ENCODE data around the gene ICOS. TPM values are rescaled to one million over a fixed set of nuclear protein-coding genes. Genes with fewer than 3 reads are reported as not detected.

Gene ICOS
- total and polyA plus RNA-seq, 2 donors (not counting 3 experiments of a cell fraction or from before 2014, with no cell fraction given) = not detected

DNA sequence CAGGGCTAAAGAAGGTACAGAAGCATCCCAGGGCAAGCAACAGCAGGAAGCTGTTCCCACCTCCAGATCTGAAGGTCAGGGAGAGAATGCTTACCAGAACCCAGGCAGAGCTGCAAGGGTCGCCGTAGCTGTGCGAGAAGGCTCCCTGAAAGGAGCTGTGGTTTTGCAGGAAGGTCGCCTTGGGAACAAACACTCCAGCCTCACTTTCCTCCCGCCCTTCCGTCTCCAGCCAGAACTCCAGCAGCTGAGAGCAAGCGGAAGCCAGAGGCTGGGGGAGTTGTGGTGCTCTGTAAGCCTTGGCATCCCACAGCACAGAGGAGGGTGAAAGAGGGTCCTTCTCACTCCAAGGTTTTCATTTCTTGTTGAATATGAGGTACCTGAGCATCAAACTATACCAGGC lies 18.3 kb upstream of the ICOS start:
- Histone ChIP-seq H4K20me1 (replicated peaks; ENCODE audit: control insufficient read depth, extremely low read depth, insufficient read depth, low read length) (no peaks in the 10 kb centered on the region), H3K4me1 (ENCODE audit: control insufficient read depth, extremely low read depth, insufficient read depth, low read length) (no peaks in the 10 kb centered on the region), H3K4me2 (ENCODE audit: insufficient read depth, low read length) (no peak overlapping the region), H3K27ac (ENCODE audit: insufficient read depth, low read depth, low read length) (no peak overlapping the region), H3K36me3 (ENCODE audit: control insufficient read depth in 2 of 2, extremely low read depth in 1 of 2, insufficient read depth in 2 of 2, low read length in 2 of 2) (no peaks in the 10 kb centered on the region), H3K9me1 (replicated peaks; ENCODE audit: control insufficient read depth, extremely low read depth, insufficient read depth, low read length) (no peaks in the 10 kb centered on the region), H3K9ac (replicated peaks; ENCODE audit: extremely low read depth, insufficient read depth, low read length) (no peak overlapping the region), H3K27me3 (ENCODE audit: control insufficient read depth in 2 of 2, insufficient read depth in 2 of 2, low read length in 2 of 2) (peaks cover 3 to 6% of the 10 kb centered on the region in 2 experiments), H3K4me3 (replicated peaks in 1 of 3; ENCODE audit: insufficient read depth in 1 of 3, low read depth in 1 of 3, low read length in 3 of 3) (no peak overlapping the region), H2AFZ (ENCODE audit: low read depth, low read length) (peak overlapping the region; percentile 11), H3K79me2 (ENCODE audit: control insufficient read depth, insufficient read depth, low read length) (no peaks in the 10 kb centered on the region), H3K9me3 (replicated peaks; ENCODE audit: control insufficient read depth, insufficient read depth, low read length) (no peaks in the 10 kb centered on the region)
- FAIRE-seq = peak; percentile 31
- intact Hi-C loops (cut with micrococcal nuclease) (no loop called here), dilution Hi-C loops (cut with MboI; ENCODE audit: extremely low pct_ligation_motif_present, low sequenced_read_pairs) (no loop called here)
- no peak for TF ChIP-seq MYC (IDR thresholded peaks at IDR 0.05; ENCODE audit: low read depth, low read length)
- TF ChIP-seq MAX (IDR thresholded peaks at IDR 0.05; ENCODE audit: insufficient read depth, insufficient read length) = no peak
- no peak for TF ChIP-seq EZH2 (IDR thresholded peaks at IDR 0.05; ENCODE audit: borderline replicate concordance, low read depth, low read length, severe bottlenecking)
- TF ChIP-seq GATA2 (IDR thresholded peaks at IDR 0.05; ENCODE audit: insufficient read depth, insufficient read length, low read depth, low read length) = no peak
- TF ChIP-seq CTCF (IDR thresholded peaks at IDR 0.05; ENCODE audit: extremely low read depth in 1 of 2, insufficient read depth in 1 of 2, low read depth in 1 of 2, low read length in 2 of 2) = no peak
- no peak for TF ChIP-seq FOS (IDR thresholded peaks at IDR 0.05; ENCODE audit: borderline replicate concordance, insufficient read depth, low read length)
- TF ChIP-seq JUN (IDR thresholded peaks at IDR 0.05; ENCODE audit: borderline replicate concordance, insufficient read depth, insufficient read length, low read depth) = no peak
- TF ChIP-seq POLR2AphosphoS5 (IDR thresholded peaks at IDR 0.05; ENCODE audit: insufficient read depth, low read depth, low read length) = no peak
- TF ChIP-seq POLR2A (IDR thresholded peaks at IDR 0.05; ENCODE audit: low read depth, low read length) = no peak
- DNase-seq (ENCODE audit: low read depth, low spot score) = no peak
- ChIA-PET CTCF (interaction anchor here (1.4 kb wide), 1 partner anchor 9 kb away, joined by 8 read pairs; no protein-coding TSS in a partner anchor), POLR2A (no interaction called here)
- BruUV-seq (replicated peaks) = no TSS peak
